GM19395 (cell line): Measurements from ENCODE around the gene NEDD4L.
"Not testable (repeated sequence)": the region's sequence is repeated elsewhere in the genome, so short reads cannot be mapped to it uniquely, and the experiment has no call there.

Experiments used
- ATAC-seq: cut with Tn5 transposase; IDR thresholded peaks from one replicate; pipeline ENCODE4 v1.9.1; 2021; ENCODE audit warnings: mild to moderate bottlenecking, moderate library complexity; ENCODE audit not compliant: unreplicated experiment

Gene NEDD4L

DNA sequence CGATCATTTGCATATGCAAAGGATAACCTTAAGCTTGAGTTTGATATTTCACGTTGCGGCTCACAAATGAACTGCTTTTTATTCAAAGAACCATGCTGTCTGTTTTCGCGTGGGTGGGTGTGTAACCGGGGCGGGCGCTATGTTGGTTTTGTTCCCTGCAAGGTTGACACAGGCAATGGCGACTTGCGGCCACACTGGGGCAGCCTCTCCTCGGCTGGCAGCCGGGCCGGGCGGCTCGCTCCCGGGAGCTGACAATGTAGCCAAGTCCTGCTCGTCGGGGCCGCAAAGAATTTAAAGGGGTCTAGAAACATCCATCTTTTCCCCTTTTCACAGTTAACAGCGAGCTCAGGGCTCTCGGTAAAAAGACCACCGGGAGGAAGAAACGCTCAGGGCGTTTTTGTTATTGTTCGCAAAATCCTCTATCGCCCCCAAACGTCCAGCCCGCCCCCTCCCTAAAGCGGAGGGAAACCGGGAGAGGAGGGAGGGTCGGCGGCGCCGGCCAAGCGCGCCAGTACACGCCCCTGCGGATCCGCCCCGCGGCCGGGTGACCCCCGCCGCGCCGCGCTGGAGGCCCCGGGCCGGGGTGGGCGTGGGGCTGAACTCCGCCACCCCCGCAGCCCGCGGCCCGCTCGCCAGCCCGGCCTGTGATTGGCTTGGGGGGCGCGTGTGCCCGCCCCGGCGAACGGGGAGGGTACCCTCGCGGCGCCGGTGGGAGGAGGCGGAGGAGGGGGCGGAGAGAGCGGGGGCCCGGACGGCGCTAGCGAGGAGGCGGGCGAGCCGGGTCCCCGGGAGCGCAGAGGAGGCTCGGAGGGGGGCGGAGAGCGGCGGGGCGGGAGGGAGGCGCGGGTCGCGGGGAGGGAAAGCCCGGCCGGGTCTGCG is at the start of gene NEDD4L:
Gene NEDD4L (plus strand): TSS at position 736 of the 879 bp plus-strand sequence. CDS start 435 bp downstream, outside the sequence.
- peak; percentile 81 for ATAC-seq

DNA sequence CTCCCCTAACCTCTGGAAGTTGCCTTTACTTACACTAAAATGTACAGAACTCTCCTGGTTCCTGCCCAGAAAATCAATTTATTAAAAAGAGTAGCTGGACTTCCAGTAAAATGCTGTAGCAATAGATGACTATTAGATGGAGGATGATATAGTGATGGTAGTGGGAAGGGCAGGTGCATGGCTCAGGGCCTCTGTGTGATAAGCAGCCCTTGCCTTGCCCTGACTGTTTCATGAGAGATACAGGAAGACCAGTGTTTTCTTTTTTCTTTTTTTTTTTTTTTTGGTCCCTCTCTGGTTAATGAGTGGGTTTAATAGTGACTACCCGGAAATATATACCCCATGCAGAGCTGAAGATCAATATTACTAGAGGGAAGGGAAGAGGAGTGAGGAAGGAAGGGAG is 48.7 kb upstream of the NEDD4L start:
- no peak for ATAC-seq

DNA sequence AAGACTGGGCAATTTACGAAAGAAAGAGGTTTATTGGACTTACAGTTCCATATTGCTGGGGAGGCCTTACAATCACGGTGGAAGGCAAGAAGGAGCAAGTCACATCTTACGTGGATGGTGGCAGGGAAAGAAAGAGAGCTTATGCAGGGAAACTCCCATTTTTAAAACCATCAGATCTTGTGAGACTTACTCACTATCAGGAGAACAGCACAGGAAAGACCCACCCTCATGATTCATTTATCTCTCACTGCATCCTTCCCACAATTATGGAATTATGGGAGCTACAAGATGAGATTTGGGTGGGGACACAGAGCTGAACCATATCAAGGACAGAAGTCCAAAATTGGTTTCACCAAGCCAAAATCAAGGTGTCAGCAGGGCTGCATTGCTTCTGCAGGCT is 47.1 kb upstream of the NEDD4L start:
- not testable (repeated sequence) for ATAC-seq

DNA sequence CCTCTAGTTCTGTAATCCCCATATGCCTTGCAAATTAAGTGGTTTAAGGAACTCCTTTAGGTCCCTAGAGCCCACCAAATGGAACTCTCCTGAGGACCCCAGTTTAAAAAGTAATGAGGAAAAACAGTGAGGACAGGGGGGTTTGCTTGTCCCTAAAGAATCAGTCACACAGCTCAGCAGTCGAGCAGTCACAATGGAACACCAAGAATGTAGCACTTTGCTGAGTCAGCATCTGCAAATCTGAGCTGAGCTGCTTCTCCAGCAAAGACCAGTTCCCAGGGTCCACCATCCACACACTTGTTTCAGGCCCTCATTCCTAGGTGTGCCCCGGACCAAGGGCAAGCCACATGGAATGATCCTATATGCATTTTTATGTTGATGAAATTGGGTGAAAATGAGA is 46.2 kb upstream of the NEDD4L start:
- ATAC-seq = no peak

DNA sequence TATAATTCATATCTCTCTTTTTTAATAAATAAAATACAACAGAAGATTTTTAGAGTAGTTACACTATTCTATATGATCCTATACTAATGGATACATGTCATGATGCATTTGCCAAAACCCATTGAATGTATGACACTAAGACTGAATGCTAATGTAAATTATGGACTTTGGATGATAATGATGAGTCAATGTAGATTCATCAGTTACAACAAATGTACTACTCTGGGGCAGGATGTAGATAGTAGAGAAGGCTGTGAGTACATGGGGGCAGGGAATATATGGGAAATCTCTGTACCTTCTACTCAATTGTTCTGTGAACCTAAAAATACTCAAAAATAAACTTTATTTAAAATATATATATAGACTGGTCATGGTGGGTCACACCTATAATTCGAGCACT is 45.6 kb upstream of the NEDD4L start:
- ATAC-seq = no peak

DNA sequence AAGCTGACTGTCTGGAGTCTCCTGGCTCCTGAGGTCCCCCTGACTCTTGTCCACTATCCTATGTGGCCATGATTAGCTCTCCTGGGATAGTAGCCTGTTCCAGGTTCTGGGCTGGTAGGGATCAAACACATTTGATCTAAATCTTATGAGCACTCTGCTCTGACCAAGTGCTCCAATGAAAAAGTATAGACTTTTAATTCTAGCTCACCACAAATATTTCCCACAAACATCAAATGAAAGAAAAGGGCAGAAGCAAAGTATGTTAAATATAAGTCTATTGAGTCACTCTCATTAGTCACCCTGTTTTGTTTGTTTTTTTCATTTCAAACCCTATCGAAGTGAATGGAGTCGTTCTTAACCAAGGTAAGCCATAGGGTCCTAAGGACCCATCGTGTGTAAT is 39.7 kb upstream of the NEDD4L start:
- ATAC-seq = no peak

DNA sequence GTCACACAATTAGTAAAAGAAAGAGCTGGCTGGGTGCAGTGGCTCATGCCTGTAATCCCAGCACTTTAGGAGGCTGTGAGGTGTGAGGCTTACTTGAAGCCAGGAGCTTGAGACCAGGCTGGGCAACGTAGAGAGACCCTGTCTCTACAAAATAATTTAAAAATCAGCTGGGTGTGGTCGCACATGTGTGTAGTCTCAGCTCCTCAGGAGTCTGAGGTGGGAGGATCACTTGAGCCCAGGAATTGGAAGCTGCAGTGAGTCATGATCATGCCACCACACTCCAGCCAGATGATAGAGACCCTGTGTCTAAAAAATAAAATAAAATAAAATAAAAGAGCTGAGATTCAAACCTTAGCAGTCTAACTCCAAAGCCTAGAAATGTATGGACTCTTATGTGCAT is 39.0 kb upstream of the NEDD4L start:
- ATAC-seq = no peak

DNA sequence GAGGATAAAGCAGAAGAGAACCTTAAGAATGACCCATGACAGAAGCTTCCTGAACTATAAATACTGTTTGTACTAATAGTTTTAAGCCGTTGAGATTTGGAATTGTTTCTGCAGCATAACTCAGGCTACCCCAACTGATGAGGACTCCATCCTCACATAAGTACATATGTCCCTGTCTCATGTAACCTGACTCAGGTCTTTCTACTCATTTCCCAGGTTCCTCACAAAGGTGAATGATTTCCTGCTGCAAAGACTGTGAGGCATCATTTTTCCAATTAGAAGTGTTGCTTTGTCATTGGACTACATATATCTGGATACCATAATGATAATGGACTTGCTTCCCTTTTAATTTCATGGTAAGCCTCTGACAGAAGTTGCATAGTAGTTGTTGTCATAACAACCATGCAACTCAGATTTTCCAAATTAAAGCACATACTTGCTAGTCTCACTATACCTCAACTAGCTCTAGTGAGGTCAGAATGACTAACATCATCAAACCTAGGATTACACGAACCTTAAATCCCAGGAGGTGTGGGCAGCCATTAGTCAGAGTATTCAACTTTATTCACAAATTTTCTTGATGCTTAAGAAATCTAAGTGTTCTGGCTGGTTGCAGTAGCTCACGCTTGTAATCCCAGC is 38.0 kb upstream of the NEDD4L start:
- no peak for ATAC-seq

DNA sequence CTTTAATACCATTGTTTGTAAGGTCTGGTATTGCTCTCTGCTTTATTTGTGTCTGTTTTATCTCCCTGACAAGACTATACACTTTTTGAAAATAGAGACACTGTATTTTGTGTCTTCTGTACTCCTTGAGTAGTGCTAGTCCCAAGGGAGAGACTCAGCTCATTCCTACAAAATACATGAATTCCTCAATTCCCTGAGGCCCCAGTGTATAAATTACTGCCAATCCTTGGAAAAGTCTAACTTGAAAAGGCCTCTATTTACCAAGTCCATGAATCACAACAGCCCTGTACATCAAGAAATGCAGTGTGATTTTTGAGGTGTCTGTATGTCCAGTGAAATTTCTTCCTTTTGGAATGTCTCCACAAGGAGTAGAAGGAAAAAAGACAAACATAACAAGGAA is 34.9 kb upstream of the NEDD4L start:
- ATAC-seq = no peak

DNA sequence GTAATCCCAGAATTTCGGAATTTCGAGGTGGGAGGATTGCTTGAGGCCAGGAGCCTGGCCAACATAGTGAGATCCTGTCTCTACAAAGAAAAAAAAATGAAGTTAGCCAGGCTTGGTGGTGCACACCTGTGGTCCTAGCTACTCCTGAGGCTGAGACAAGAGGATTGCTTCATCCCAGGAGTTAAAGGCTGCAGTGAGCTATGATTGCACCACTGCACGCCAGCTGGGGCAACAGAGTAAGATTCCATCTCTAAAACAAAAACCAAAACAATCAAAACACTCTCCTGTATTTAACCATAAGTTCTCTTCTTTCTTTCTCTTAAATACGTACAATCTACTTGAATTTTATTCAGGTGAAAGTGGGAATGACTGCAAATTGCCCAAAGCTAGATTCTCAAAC is 33.8 kb upstream of the NEDD4L start:
- no peak for ATAC-seq

DNA sequence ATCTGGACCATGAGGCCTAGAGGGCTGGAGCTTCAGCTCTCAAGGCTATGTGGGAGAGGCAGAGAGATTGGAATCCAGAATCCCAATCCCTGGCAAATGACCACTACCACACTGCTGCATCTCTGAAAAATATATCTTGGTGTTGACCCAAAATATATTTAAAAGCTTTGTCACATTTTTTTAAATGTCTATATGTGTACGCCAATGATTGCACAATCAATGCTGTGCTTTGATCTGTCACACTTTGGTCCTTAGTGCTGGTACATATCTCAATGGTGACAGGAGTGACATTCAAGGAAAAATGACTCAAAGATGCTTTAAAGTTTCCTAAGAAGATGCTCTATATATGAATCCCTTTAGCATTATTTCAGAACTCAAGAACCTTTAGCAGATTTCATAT is 31.7 kb upstream of the NEDD4L start:
- no peak for ATAC-seq

DNA sequence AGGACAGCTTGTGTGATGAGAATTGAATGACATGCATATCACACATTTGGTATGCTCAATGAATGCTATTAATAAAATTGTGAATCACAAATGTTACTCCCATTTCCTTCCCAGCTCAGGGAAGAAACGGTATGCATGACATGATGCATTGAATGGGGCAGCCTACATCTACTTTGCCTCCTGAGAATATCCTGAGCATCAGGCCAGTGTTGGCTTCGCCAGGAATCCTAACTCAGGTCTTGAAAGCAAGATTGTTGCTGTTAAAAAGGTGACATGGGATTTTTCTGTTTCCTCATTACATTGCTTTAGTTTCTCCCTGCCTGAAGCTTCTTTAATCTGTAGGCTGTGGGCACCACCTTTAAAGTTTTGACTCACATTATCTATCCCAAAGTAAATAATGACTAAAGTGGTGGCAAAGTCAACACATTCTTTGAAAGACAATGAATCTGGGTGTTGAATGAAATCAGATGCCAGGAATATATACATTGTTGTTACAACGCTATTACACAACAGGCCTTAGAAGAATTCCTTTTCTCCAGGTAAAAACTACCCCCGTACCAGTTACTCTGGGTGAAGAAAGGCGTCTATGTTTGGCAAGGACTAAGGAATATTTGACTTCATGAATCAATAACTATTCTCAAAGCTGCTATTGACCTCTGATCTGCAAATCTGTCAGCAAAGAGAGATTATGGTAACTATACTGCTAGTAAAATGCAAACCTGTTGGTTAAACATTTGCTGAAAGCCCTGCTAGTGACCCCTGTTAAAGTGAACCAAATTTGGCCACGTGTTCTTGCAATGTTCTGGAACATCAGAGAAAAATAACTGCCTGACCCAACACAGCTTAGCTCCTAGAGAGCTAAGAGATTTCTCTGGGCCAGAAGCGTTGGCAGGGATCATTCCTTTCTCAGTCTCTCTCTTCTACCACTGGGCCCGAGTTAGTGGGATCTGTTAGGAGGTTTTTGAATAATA is 30.5 kb upstream of the NEDD4L start:
- ATAC-seq = no peak

DNA sequence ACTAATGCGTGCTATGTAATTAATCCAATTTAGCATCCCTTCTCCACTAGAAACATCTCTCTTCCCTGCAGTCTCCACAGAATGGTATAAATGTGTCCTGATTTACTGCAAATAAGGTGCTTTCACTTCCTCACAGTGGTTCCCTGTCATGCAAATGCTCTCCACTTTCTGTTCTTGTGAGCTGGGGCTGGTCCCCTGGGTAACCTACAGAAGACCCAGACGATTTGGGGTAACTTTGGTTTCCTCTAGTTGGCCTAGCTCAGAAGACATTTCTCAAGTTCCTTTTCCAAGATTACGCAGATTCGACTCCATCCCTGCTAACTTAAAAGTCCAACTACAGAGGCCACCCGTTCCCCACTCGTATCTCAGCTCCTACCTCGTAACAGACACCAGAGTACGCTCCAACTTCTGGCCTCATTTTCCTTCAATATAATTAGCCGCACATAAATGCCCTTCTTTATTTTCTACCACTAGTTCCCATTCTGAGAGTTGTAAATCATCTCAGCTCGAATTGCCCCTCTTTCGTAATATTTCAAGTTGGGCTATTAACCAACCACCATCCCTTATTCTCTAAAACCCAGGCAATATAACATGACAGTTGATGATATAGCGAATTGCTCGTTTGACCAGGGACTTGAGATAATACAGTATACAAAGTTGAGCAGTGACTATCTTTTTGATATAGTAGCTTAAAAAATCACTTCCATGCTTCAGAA is 28.8 kb upstream of the NEDD4L start:
- ATAC-seq = peak; percentile 99

DNA sequence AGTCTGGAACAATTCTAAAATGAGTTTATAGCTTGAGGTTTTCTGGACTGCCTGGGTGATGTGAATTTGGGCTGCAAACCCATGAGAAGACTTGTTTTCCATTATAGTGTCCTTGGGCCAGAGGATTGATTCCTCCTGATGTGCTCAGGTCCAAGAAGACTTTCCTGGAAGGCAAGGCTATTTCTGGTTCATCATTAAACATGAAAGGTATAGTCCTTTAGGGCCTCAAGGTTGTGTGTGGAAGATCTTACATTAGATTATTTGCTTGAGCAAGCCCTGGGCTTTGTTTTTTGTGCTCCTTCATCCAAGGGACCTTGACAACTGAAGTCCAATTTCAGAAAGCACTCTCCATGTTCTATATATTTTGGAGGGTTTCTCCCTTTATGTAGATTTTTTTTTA is 26.8 kb upstream of the NEDD4L start:
- no peak for ATAC-seq

DNA sequence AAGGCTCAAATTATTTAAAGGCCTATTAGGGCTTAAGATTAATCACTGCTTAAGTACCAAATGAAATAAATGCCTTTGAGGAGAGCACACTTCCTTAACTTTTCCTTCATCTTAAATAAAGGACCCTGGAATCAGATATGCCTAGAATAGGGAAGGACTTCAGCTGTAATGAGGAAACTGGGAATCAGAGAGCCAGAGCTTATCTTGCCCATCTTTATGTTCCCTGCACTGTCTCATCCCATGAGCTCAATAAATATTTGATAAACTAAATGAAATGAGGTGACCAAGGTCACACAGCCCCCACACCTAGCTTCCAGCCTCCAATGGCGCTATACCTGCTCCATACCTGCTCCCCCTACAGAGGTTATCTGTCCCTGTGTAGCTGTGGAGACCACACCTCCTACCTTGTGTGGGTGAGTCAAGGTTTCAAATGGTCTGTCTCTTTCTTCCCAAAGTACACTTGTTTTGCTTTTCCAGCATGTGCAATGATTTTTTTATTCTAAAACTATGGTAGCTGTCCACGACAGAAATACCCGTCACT is 23.4 kb upstream of the NEDD4L start:
- no peak for ATAC-seq

DNA sequence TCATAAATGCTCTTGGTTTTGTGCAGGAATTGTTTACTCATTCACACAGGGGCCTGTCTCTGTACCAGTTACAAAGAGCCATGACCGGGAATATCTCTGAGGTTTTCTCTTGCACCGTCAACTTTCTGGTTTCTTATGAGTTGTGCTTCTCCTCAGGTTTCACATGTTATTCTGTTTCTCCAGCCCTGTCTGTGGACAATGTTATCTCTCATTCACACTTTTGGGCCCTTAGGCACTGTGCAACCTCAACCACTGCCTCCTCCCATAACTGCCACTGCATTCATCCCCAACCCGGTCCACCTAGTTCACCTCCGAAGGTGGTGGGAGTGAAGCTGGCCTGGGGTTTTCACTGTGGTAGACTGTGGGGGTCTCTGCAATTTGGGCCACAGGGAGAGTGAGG is 22.5 kb upstream of the NEDD4L start:
- no peak for ATAC-seq

DNA sequence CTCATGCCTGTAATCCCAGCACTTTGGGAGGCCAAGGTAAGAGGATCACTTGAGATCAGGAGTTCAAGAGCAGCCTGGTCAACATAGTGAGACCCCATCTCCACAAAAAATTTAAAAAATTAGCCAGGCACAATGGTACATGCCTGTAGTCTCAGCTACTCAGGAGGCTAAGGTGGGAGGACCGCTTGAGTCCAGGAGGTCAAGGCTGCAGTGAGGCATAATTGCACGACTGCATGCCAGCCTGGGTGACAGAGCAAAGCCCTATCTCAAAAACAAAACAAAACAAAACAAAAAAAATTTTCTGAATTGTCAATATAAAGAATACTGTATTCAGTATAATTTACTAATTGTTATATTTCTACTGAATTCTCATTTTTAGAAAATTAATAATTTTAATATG is 20.9 kb upstream of the NEDD4L start:
- no peak for ATAC-seq

DNA sequence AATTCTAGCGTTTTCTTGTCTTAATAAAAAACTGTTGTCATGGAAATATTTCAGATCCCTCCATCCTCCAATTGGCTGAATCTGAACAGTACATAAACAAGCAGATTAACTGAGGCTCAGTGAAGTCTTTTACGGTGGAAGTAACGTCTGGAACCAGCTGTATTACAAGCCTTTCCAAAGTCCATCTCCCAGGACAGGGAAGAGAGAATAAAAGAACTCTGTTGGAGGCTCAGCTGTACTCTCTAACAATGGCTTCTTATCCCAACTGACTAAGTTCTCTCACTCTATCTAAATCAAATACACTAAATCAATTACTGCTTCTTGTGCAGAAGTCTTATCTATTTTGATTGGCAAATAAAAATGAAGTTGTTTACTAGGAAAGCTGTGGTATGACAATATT is 19.9 kb upstream of the NEDD4L start:
- ATAC-seq = no peak

DNA sequence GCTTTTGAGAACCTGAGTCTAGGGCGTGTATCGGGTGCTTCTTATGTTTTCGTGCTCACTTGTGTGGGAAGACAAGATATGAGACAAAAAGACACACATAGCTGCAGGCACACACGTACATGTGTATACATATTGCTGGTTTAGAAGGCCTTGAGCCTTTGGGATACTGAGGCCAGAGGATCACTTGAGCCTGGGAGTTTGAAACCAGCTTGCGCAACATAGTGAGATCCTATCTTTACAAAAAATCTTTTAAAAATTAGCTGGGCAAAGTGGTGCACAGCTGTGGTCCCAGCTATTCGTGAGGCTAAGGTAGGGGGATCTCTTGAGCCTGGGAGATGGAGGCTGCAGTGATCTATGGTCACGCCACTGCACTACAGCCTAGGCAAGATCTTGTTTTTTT is 18.8 kb upstream of the NEDD4L start:
- ATAC-seq = no peak

DNA sequence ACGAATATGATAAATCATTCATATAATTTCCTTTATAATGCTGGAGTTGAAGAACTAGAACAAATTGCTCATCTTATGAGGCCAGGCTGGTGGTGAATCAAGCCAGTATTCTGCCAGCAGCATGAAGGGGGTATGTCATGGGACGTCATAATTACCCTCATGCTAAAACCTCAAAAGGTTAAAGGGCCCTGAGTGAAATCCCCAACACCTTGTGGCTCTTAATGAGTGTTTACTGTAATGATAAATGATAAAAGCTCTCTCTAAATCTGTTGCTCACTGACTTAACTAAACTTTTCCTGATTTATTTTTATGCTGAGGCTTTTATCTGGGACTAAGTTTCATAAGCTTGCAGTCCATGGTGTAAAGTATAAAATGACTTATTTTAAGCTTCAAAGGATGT is 18.3 kb upstream of the NEDD4L start:
- ATAC-seq = no peak
